Measurements from ENCODE around the gene ACAD8. TPM values are rescaled to one million over a fixed set of nuclear protein-coding genes. Genes with fewer than 3 reads are reported as not detected.

The ACAD8 gene
- total and polyA plus RNA-seq, 8 donors, result 15.9 to 38.5 (median 18.2) TPM

- peaks cover 0 to 3% (median 0%) of the 10 kb centered on the region in 3 donors for H3K36me3 ChIP-seq
- ATAC-seq, result no peak
- DNase-seq, result no peak
- H3K27ac ChIP-seq, result no peak overlapping the region
- intact Hi-C loops (cut with DNase I), result no loop called here
- FAIRE-seq, result no peak
- no peak overlapping the region for H3K4me3 ChIP-seq
- no peaks in the 10 kb centered on the region for H3K4me1 ChIP-seq
- H3K9me3 ChIP-seq, result no peaks in the 10 kb centered on the region
- no peak for TF ChIP-seq CTCF (IDR thresholded peaks at IDR 0.05)
- H3K27me3 ChIP-seq, result no peaks in the 10 kb centered on the region
- 90 to 94% methylated on average over 7 of the region's 7 CpGs for WGBS, 2 donors
Measured at GRCh38 chr11:134215836-134216235, 37.5 kb upstream of the ACAD8 start.

GRCh38 chr11:134216816-134217215, 36.6 kb upstream of the ACAD8 start:
- ATAC-seq (no peak), FAIRE-seq (no peak), DNase-seq (no peak)
- WGBS, 2 donors, result 92 to 97% methylated on average over 3 of the region's 3 CpGs
- TF ChIP-seq CTCF (IDR thresholded peaks at IDR 0.05), result no peak
- Histone ChIP-seq H3K36me3 (peaks cover 0 to 2% (median 0%) of the 10 kb centered on the region in 3 donors), H3K9me3 (no peaks in the 10 kb centered on the region), H3K27ac (no peak overlapping the region), H3K4me3 (no peak overlapping the region), H3K27me3 (no peaks in the 10 kb centered on the region), H3K4me1 (no peaks in the 10 kb centered on the region)
- intact Hi-C loops (cut with DNase I), result no loop called here

- Histone ChIP-seq H3K27me3 (no peaks in the 10 kb centered on the region), H3K9me3 (no peaks in the 10 kb centered on the region), H3K4me3 (peak overlapping the region; percentile 65 to 76 (median 72)), H3K4me1 (peaks cover 0 to 30% (median 9%) of the 10 kb centered on the region in 3 donors), H3K36me3 (no peaks in the 10 kb centered on the region), H3K27ac (no peak overlapping the region)
- TF ChIP-seq CTCF (IDR thresholded peaks at IDR 0.05), result no peak
- intact Hi-C loops (cut with DNase I), result no loop called here
- WGBS, 2 donors, result 13 to 16% methylated on average over 5 of the region's 5 CpGs
- no peak for ATAC-seq
- FAIRE-seq, result no peak
- no peak for DNase-seq
Measured at GRCh38 chr11:134223121-134223520, 30.2 kb upstream of the ACAD8 start.

GRCh38 chr11:134223836-134224709, 29.3 kb upstream of the ACAD8 start, which contains the start of the genes NCAPD3 and VPS26B:
Gene NCAPD3, minus strand, starts transcription at chr11:134223967. Its CDS starts 41 bp downstream, at chr11:134223926.
Gene VPS26B, plus strand, starts transcription at chr11:134224671. Its CDS starts 452 bp downstream, at chr11:134225123.
- H3K27me3 ChIP-seq, result no peaks in the 10 kb centered on the region
- ATAC-seq (peak; percentile 92 to 97 (median 94)), FAIRE-seq (peak; percentile 29), DNase-seq (peak; percentile 95 to 98 (median 96))
- intact Hi-C loops (cut with DNase I), result no loop called here
- H3K4me3 ChIP-seq, result peak within 1 kb of the TSS; percentile 65 to 76 (median 72)
- peak within 1 kb of the TSS; percentile 89 to 97 (median 94) for H3K27ac ChIP-seq
- H3K36me3 ChIP-seq, result no peaks in the 10 kb centered on the region
- WGBS, 2 donors, result 0 to 1% methylated on average over 50 to 89 of the region's 89 CpGs
- TF ChIP-seq CTCF (IDR thresholded peaks at IDR 0.05), result no peak
- H3K9me3 ChIP-seq, result no peaks in the 10 kb centered on the region
- peaks cover 0 to 30% (median 9%) of the 10 kb centered on the region in 3 donors for H3K4me1 ChIP-seq
